HG03378 (cell line): ENCODE data around the gene ASTN2.
"Not testable (repeated sequence)": the region's sequence is repeated elsewhere in the genome, so short reads cannot be mapped to it uniquely, and the experiment has no call there.

ENCODE experiments used
- ATAC-seq: cut with Tn5 transposase; IDR thresholded peaks from one replicate; pipeline ENCODE4 v1.9.1; 2021; ENCODE audit warnings: mild to moderate bottlenecking, moderate library complexity; ENCODE audit not compliant: unreplicated experiment

The ASTN2 gene

GRCh38 chr9:116935149-116935897 lies 479.5 kb downstream of the ASTN2 start:
- ATAC-seq = no peak

DNA sequence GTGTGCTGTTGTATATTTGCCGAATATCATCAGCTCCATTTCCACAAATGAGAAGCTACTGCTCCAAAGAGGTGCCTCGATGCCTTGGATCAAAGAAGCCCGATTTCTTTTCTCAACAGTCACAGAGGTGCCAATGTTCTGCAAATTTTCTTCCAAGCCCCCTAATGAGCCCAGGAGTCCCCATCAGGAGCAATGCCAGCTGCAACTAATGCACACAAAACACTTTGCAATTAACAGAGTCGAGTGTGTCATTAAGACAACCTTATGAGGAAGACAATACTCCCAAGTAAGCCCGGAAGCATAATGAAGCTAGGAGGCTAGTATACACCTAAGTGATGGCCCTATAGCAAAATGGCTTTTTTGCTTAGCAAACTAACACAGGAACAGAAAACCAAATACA lies 480.7 kb downstream of the ASTN2 start:
- ATAC-seq = no peak

GRCh38 chr9:116933251-116933650 lies 481.6 kb downstream of the ASTN2 start:
- no peak for ATAC-seq

GRCh38 chr9:116929621-116930020 lies 485.2 kb downstream of the ASTN2 start:
- no peak for ATAC-seq

- ATAC-seq = no peak
These were observed 486.0 kb downstream of the ASTN2 start for GRCh38 chr9:116928884-116929283.

DNA sequence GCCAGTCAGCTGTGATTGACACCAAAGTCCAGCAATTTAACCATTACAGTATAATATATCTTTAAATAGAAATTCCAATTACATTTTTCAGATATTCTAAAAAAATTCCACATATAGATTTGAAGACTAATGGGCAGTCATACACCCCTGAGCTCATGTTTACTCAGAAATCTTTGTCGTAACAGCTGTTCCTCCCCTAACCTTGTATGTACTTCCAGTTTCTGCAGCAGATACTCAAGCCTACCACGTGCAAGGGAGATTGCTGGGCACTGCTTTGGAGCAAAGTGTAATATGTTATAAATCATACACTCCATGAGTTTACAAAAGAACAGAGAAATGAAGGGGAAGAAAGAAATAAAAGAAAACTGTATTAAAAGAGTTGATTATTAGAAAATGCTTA lies 486.6 kb downstream of the ASTN2 start:
- ATAC-seq = no peak

DNA sequence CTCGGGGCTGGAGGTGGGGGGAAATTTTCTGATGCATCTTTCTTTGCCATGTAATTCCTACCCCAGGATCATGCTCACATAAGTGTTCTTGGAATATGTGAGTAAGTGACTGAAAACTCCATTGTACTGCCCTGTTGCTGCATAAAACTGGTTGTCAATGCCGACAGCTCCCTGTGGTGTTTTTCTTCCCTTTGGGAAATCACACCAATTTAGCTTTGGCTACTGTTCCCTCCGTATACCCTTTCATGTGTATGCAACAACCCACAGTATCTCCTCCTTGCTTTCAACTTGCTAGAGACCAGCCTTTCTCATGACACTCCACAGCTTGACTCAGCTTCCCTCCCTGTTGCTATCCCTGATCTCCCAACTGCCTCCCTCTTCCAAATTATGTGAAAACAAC lies 487.1 kb downstream of the ASTN2 start:
- ATAC-seq = no peak

DNA sequence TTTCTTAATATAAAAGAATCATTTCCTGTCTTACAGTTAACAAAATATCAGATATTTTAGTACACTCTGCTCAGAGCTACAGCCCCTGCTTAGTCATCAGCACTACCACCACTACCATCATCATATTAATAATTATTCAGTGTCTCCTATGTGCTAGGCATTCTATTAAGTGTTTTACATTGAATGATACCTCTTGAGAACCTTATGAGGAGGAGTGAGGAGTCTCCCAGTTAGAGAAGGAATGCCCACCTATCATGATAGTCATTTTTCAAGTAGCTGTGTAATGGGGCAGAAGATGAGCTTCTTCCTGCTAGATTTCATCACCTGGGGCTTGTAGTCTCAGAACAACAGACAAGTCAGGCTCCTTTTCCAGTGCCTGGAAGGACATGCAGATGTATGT lies 489.7 kb downstream of the ASTN2 start:
- no peak for ATAC-seq

- ATAC-seq = no peak
These were observed 490.3 kb downstream of the ASTN2 start for GRCh38 chr9:116924462-116925110.

GRCh38 chr9:116917895-116918508 lies 496.9 kb downstream of the ASTN2 start:
- not testable (repeated sequence) for ATAC-seq

- no peak for ATAC-seq
These were observed 501.3 kb downstream of the ASTN2 start for GRCh38 chr9:116913536-116913935.

- ATAC-seq = no peak
These were observed 504.7 kb downstream of the ASTN2 start for GRCh38 chr9:116910201-116910600.

DNA sequence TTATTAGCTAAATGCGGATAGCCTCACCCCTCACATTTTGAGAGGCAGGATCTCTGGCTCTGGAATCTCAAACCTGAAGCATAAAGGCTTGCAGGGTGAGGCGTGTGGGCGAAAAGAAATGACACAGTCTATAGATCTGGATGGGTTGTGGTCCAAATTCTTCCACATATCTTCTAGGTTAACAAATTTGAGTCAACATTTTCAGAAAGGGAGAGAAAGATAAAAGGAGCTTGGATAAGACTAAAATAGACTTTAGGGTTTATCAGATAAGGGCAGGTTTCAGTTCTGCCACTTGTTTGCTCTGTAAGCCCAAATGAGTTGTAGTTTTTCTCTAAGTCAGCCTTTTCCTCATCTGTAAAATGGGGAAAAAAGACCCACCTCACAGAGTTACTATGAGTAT lies 506.9 kb downstream of the ASTN2 start:
- ATAC-seq = no peak

GRCh38 chr9:116905171-116905588 lies 509.7 kb downstream of the ASTN2 start:
- no peak for ATAC-seq

DNA sequence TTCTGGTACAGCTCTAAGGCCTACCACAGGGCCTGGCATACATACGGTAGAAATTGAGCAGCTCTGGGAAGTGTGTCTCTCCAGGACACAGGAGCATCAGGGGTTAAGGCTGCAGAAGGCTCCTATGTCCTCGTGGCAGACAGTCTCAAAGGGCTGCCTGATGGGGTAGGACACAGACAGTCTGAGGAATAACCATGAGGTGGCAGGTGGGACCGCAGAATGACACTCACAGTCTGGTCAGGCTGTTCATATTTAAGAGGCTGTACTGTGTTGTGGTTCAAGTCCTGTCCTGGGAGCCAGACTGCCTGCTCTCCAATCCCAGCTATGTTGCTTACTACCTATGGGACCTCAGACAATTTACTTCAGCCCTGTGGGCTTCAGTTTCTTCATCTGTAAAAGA lies 510.7 kb downstream of the ASTN2 start:
- ATAC-seq = no peak

- ATAC-seq = no peak
These were observed 513.6 kb downstream of the ASTN2 start for GRCh38 chr9:116901260-116901659.

- no peak for ATAC-seq
These were observed 514.3 kb downstream of the ASTN2 start for GRCh38 chr9:116900543-116900942.

- no peak for ATAC-seq
These were observed 514.9 kb downstream of the ASTN2 start for GRCh38 chr9:116900007-116900367.

GRCh38 chr9:116899337-116900006 lies 515.4 kb downstream of the ASTN2 start:
- no peak for ATAC-seq

DNA sequence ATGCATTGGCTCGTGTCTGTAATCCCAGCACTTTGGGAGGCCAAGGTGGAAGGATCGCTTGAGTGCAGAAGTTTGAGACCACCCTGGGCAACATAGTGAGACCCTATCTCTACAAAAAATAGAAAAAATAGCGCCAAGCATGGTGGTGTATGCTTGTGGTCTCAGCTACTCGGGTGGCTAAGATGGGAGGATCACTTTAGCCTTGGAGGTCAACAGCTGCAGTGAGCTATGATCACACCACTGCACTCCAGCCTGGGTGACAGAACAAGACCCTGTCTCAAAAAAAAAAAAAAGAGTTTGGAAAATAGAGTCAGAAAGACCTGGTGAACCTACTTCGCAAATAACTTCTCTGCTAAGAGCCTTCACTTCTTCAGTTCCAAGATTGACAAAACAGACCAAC lies 516.7 kb downstream of the ASTN2 start:
- not testable (repeated sequence) for ATAC-seq

- ATAC-seq = no peak
These were observed 517.7 kb downstream of the ASTN2 start for GRCh38 chr9:116897201-116897600.

DNA sequence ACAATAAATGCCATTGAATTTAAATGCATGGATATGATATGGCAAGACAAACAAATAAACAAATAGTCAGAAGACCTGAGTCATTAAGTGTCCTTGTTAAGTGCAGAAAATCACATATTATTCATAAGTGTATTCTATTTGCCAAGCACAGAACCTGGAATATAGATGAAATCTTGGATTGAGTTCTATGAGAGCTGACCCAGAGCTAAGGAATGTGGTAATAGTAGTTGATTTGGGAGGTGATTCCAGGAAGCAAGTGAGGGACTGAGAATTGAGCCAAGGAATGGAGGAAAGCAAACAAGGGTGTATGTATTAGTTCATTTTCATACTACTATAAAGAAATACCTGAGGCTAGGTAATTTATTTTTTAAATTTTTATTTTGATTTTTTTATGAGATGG lies 518.9 kb downstream of the ASTN2 start:
- ATAC-seq = no peak
